Osteoblast (primary cell): ENCODE data around the gene FLT3. TPM values are rescaled to one million over a fixed set of nuclear protein-coding genes. Genes with fewer than 3 reads are reported as not detected.
"Not testable (repeated sequence)": the region's sequence is repeated elsewhere in the genome, so short reads cannot be mapped to it uniquely, and the experiment has no call there.

Source experiments
- DNase-seq: peaks from one replicate; pipeline ENCODE4 v3.0.0; 2011; ENCODE audit warnings: low spot score, mixed read lengths; ENCODE audit not compliant: insufficient read length; ENCODE audit errors: missing footprints
- H2AFZ ChIP-seq: 2 replicates; pipeline ENCODE4 v1.6.0; 2011; ENCODE audit warnings: mild to moderate bottlenecking, low read length
- H3K27ac ChIP-seq: 2 replicates; pipeline ENCODE4 v1.5.1; 2011; ENCODE audit warnings: mild to moderate bottlenecking, low read depth, low read length, moderate library complexity
- H3K27me3 ChIP-seq: 2 replicates; pipeline ENCODE4 v1.6.0; 2012; ENCODE audit warnings: mild to moderate bottlenecking, control low read depth, inconsistent platforms, low read length, moderate library complexity; ENCODE audit not compliant: insufficient read depth
- H3K36me3 ChIP-seq: 2 replicates; pipeline ENCODE4 v1.5.1; 2011; ENCODE audit warnings: mild to moderate bottlenecking, low read length, control low read depth, moderate library complexity; ENCODE audit not compliant: insufficient read depth
- H3K4me1 ChIP-seq: 2 replicates; pipeline ENCODE4 v1.5.1; 2011; ENCODE audit warnings: mild to moderate bottlenecking, low read length, control low read depth, moderate library complexity; ENCODE audit not compliant: insufficient read depth
- H3K4me2 ChIP-seq: 2 replicates; pipeline ENCODE4 v1.6.0; 2011; ENCODE audit warnings: mild to moderate bottlenecking, low read length; ENCODE audit not compliant: insufficient read depth
- H3K4me3 ChIP-seq: fragments of 200-600 bp; sonication (generic); 3 replicates; pipeline ENCODE4 v1.5.1; 2012; ENCODE audit warnings: mild to moderate bottlenecking, low read length, inconsistent platforms; ENCODE audit not compliant: insufficient read depth
- H3K79me2 ChIP-seq: 2 replicates; pipeline ENCODE4 v1.6.0; 2012; ENCODE audit warnings: mild to moderate bottlenecking, low read length, control low read depth, inconsistent platforms; ENCODE audit not compliant: insufficient read depth
- H3K9me3 ChIP-seq: 2 replicates; pipeline ENCODE4 v1.5.1; 2011; ENCODE audit warnings: low read depth, low read length, control low read depth
- H4K20me1 ChIP-seq: 2 replicates; pipeline ENCODE4 v1.6.0; 2012; ENCODE audit warnings: mild to moderate bottlenecking, low read length, control low read depth; ENCODE audit not compliant: insufficient read depth
- CTCF ChIP-seq: IDR thresholded peaks from 2 replicates; pipeline ENCODE4 v1.5.1; 2011; ENCODE audit warnings: mild to moderate bottlenecking, low read depth, low read length, moderate library complexity; ENCODE audit errors: extremely low read depth
- total RNA-seq: library from RNA; depleted of rRNA; stranded (reverse); fragments of >200 nt; gene quantifications from 2 replicates; pipeline ENCODE4 v1.2.3, GENCODE V29; 2012

The FLT3 gene
- total RNA-seq, 1 donor: not detected

GRCh38 chr13:28092431-28092830, 7.9 kb downstream of the FLT3 start:
- no peaks in the 10 kb centered on the region for H3K36me3 ChIP-seq
- no peaks in the 10 kb centered on the region for H3K79me2 ChIP-seq
- peaks cover 13% of the 10 kb centered on the region for H3K27me3 ChIP-seq
- no peaks in the 10 kb centered on the region for H4K20me1 ChIP-seq
- H3K4me1 ChIP-seq: no peaks in the 10 kb centered on the region
- no peak for DNase-seq
- H3K9me3 ChIP-seq: no peaks in the 10 kb centered on the region
- no peak overlapping the region for H2AFZ ChIP-seq
- TF ChIP-seq CTCF: no peak
- no peak overlapping the region for H3K4me2 ChIP-seq
- H3K27ac ChIP-seq: no peak overlapping the region
- no peak overlapping the region for H3K4me3 ChIP-seq

DNA sequence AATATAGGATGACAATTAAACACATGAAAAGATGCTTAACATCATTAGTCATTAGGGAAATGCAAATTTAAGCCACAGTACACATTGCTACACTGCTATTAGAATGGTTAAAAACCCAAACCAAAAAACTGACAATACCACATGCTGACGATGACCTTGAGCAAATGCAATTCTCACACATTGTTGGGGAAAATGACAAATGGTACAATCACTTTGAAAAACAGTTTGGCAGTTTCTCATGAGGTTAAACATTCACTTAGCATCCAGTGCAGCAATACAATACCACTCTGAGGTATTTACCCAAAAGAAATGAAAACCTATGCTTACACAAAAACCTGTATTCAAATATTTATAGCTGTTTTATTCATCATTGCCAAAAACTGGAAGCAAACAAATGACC, 11.3 kb downstream of the FLT3 start:
- Histone ChIP-seq H3K9me3 (no peaks in the 10 kb centered on the region), H3K27me3 (no peaks in the 10 kb centered on the region), H3K4me1 (no peaks in the 10 kb centered on the region), H3K79me2 (no peaks in the 10 kb centered on the region), H4K20me1 (no peaks in the 10 kb centered on the region), H2AFZ (no peak overlapping the region), H3K27ac (no peak overlapping the region), H3K4me2 (no peak overlapping the region), H3K36me3 (no peaks in the 10 kb centered on the region), H3K4me3 (no peak overlapping the region)
- no peak for TF ChIP-seq CTCF
- no peak for DNase-seq

GRCh38 chr13:28077820-28078219, 22.6 kb downstream of the FLT3 start:
- not testable (repeated sequence) for H3K4me3 ChIP-seq, H3K79me2 ChIP-seq, H3K27me3 ChIP-seq, H3K4me2 ChIP-seq, DNase-seq, H3K27ac ChIP-seq, H2AFZ ChIP-seq, H3K36me3 ChIP-seq, H3K9me3 ChIP-seq, H4K20me1 ChIP-seq, H3K4me1 ChIP-seq

DNA sequence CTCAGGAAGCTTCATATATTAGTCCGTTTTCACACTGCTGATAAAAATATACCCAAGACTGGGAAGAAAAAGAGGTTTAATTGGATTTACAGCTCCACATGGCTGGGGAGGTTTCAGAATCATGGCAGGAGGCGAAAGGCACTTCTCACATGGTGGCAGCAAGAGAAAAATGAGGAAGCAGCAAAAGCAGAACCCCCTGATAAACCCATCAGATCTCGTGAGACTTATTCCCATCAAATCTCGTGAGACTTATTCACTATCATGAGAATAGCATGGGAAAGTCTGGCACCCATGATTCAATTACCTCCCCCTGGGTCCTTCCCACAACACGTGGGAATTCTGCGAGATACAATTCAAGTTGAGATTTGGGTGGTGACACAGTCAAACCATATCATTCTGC, 23.1 kb downstream of the FLT3 start:
- H3K36me3 ChIP-seq: no peaks in the 10 kb centered on the region
- H2AFZ ChIP-seq: no peak overlapping the region
- no peak overlapping the region for H3K4me3 ChIP-seq
- H3K27ac ChIP-seq: no peak overlapping the region
- no peaks in the 10 kb centered on the region for H3K4me1 ChIP-seq
- no peaks in the 10 kb centered on the region for H3K9me3 ChIP-seq
- no peak for DNase-seq
- no peaks in the 10 kb centered on the region for H3K27me3 ChIP-seq
- no peak for TF ChIP-seq CTCF
- no peaks in the 10 kb centered on the region for H4K20me1 ChIP-seq
- H3K4me2 ChIP-seq: no peak overlapping the region
- H3K79me2 ChIP-seq: no peaks in the 10 kb centered on the region
